Measurements from ENCODE around the gene TASL.
"Not testable (repeated sequence)": the region's sequence is repeated elsewhere in the genome, so short reads cannot be mapped to it uniquely, and the experiment has no call there.

The TASL gene

GRCh38 chrX:30576881-30577280 lies 685 bp downstream of the TASL start:
- DNase-seq (ENCODE audit: low read depth in 3 of 3): no peak

DNA sequence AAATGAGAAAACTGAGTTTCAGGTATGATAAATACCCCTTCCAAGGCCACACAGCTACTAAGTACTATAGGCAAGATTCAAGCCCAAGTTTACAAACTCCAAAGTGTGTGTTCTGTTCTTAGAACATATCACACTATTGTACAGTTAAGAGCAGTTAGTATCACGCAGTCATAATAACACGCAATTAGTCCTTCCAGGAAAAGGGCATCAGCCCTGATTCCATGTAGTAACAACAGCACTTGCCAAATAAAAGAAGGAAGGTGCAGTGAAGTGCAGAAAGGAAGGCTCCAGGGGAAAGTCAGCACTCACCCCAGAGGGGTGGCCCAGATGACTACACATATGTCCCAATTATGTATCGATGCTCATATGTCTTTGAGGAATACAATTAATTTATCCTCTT lies 4.4 kb downstream of the TASL start:
- no peak for DNase-seq (ENCODE audit: low read depth in 3 of 3)

GRCh38 chrX:30572678-30573077 lies 4.9 kb downstream of the TASL start:
- DNase-seq (ENCODE audit: low read depth in 3 of 3): no peak

DNA sequence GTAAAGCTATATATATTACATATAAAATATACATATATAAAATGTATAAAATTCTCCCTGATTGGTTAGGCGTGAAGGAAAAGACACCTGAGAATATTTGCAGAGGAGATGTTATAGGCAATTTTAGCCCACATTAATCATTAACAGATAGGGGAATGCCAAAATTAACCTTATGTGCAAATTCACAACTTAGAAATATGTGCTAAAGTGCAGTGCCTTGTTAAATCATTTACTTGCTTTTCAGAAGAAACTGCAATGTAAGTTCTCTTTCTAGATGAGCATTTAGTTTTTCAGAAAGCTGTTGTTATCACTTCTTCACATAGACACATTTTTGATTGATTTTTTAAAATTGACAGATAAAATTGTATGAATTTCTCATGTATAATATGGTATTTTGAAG lies 5.6 kb downstream of the TASL start:
- no peak for DNase-seq (ENCODE audit: low read depth in 3 of 3)

- DNase-seq (ENCODE audit: low read depth in 3 of 3): no peak
Measured at GRCh38 chrX:30570505-30570904, 7.1 kb downstream of the TASL start.

DNA sequence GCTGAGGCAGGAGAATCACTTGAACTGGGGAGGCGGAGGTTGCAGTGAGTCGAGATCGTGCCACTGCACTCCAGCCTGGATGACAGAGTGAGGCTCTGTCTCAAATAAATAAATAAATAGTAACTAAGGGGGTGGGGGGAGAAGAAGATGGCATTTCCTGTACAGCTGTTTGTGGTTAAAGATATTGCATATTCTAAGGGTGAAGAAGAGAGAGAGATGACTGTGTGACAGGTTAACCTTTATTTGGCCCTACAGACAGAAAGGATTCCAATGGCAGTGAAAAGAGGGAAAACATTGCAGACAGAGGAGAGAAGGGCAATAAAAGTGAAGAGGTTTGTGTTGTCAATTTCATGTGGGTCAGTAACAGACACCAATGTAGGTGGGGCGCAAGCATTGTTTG lies 9.4 kb downstream of the TASL start:
- no peak for DNase-seq (ENCODE audit: low read depth in 3 of 3)

DNA sequence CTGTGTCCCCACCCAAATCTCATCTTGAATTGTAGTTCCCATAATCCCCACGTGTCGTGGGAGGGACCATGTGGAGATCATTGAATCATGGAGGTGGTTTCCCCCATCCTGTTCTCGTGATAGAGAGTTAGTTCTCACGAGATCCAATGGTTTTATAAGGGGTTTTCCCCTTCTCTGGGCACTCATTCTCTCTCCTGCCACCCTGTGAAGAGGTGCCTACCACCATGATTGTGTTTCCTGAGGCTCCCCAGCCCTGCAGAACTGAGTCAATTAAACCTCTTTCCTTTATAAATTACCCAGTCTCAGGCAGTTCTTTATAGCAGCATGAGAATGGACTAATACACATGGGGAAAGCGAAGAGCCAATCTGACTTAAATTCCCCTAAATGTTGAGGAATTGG lies 14.5 kb downstream of the TASL start:
- not testable (repeated sequence) for DNase-seq (ENCODE audit: low read depth in 3 of 3)

DNA sequence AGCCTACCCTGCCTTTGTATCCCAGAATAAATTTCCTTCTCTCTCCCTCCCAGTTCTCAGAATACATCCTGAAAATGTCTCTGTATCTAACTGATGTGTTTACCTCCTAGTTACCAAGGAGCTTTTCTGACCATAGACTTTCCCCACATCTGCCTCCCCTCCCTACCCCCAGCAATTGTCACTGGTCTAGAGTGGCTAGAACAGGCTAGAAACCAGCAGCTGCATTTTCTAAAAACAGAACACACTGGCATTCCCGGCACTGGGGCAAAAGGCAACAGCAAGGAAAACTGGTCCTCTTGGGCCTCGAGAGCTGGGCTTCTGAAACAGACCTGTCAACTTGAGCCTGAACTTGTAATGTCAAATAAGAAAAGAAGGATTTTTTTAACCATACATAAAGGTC lies 16.4 kb downstream of the TASL start:
- DNase-seq (ENCODE audit: low read depth in 3 of 3): no peak

DNA sequence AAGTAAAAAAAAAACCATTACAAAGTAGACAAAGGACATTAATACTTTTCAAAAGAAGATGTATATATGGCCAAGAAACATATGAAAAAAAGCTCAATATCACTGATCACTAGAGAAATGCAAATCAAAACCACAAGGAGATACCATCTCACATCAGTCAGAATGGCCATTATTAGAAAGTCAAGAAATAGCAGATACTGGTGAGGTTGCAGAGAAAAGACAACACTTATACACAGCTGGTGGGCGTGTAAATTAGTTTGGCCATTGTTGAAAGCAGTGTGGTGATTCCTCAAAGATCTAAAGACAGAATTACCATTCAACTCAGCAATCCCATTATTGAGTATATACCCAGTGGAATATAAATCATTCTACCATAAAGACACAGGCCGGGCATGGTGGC lies 39.3 kb downstream of the TASL start:
- no peak for DNase-seq (ENCODE audit: low read depth in 3 of 3)

DNA sequence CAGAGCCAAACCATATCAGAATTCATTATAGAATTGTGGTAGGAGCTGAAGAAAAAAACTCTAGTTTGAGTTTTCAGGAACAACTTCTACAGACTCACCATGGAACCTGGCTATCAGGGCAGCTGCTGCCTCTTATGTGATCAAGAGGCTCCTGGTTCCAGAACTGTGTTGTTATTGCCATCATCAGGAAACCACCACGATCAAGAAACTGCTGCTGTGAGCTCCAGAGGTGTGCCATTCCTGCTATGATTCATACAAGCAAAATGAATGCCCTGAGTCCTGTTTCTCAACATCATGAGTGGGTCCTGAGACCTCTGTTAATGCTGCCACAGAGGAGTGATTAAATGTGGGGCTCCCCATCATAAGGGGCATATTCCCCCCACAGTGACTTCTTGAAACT lies 43.7 kb downstream of the TASL start:
- no peak for DNase-seq (ENCODE audit: low read depth in 3 of 3)

DNA sequence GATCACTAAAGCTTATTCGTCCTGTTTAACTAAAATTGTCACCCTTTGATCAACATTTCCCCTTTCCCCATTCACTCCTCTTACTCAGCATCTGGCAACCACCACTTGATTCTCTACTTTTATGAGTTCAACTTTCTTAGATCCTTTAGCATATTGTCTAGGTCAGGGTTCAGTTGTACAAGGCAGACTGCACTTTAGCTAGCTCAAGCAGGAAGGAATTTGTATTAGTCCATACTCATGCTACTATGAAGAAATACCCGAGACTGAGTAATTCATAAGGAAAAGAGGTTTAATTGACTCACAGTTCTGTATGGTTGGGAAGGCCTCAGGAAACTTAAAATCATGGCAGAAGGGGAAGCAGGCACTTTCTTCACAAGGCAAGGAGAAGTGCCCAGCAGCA lies 44.3 kb downstream of the TASL start:
- no peak for DNase-seq (ENCODE audit: low read depth in 3 of 3)

- DNase-seq (ENCODE audit: low read depth in 3 of 3): no peak
Measured at GRCh38 chrX:30530606-30531005, 47.0 kb downstream of the TASL start.

GRCh38 chrX:30525732-30526131 lies 51.8 kb downstream of the TASL start:
- DNase-seq (ENCODE audit: low read depth in 3 of 3): no peak

DNA sequence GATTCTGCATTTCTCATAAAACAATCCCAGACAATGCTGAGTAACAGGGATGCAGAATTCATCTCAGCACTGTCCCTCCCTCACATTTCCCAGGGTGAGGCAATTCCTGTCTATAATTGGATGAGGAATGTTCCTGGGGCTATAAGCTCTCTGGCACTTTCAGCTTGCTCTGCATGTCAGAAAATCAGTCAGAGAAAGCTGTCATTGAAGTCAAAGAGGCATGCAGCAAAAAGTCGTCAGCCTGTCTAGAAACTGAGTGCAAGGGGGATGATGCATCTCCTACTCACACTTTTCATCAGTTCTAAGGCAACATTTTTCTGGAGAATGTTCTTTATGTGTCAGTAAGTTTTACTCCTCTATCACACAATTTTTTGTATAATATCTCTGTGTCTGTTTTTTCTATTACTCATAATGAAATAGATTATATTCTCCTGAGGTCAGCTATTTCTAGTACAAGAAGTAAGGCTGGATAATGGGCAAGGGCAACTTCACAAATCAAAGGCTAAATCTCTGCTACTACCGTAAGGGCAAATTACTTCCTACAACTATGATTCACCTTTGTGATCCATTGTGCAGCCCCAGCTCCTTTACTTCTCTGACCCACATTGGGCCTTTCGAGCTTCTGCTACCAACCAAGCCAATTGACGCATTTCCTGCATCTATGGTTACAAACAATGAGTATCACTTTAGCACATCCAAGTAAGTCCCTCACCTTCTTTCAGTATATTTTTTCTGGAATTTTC lies 56.0 kb downstream of the TASL start:
- no peak for DNase-seq (ENCODE audit: low read depth in 3 of 3)

GRCh38 chrX:30513284-30513683 lies 64.3 kb downstream of the TASL start:
- DNase-seq (ENCODE audit: low read depth in 3 of 3): no peak
